PC-3 (cell line): ENCODE measurements around the gene PPP1R9B. TPM values are rescaled to one million over a fixed set of nuclear protein-coding genes. Genes with fewer than 3 reads are reported as not detected.

Experiments used
- ATAC-seq: fragments of 200-7000 bp; cut with Tn5 transposase; 2 replicates; pipeline ENCODE4 v1.9.1; 2020; ENCODE audit warnings: mild to moderate bottlenecking, moderate library complexity
- BruUV-seq: library from RNA; stranded (reverse); fragments of 400-500 nt; replicated peaks from 2 replicates; lab custom pipeline; 2021; lab: Mats Ljungman, UMichigan
- CTCF ChIA-PET: fragments of 300-600 bp; sonication (Branson Sonifier 250); formaldehyde crosslinking; loops from one replicate; lab custom pipeline; 2022; ENCODE audit warnings: antibody characterized with exemption; lab: Charles Lee
- POLR2A ChIA-PET: fragments of 300-600 bp; sonication (Branson Sonifier 250); formaldehyde crosslinking; loops from one replicate; lab custom pipeline; 2022; ENCODE audit warnings: antibody characterized with exemption; ENCODE audit not compliant: unreplicated experiment; lab: Charles Lee
- DNase-seq: peaks from one replicate; pipeline ENCODE4 v3.0.0-alpha.2; 2015
- H2AFZ ChIP-seq: fragments of 300-600 bp; sonication (generic); 2 replicates; pipeline ENCODE4 v1.6.0; 2016; ENCODE audit warnings: antibody characterized with exemption, low read length
- H3F3A ChIP-seq: fragments of 300-600 bp; sonication (generic); one replicate; pipeline ENCODE4 v1.6.0; 2017; ENCODE audit warnings: antibody characterized with exemption, low read length, control low read depth, mild to moderate bottlenecking; ENCODE audit not compliant: unreplicated experiment
- H3K27ac ChIP-seq: fragments of 300-600 bp; sonication (generic); 2 replicates; pipeline ENCODE4 v1.5.1; 2016; ENCODE audit warnings: mild to moderate bottlenecking, low read length
- H3K27me3 ChIP-seq: fragments of 300-600 bp; sonication (generic); 2 replicates; pipeline ENCODE4 v1.6.1; 2016; ENCODE audit warnings: low read length, mixed read lengths
- H3K36me3 ChIP-seq: fragments of 300-600 bp; sonication (generic); 2 replicates; pipeline ENCODE4 v1.6.1; 2016; ENCODE audit warnings: low read depth, mixed run types, low read length, mixed read lengths
- H3K4me1 ChIP-seq: fragments of 300-600 bp; sonication (generic); 2 replicates; pipeline ENCODE4 v1.5.1; 2016; ENCODE audit warnings: low read length; ENCODE audit not compliant: insufficient read depth
- H3K4me2 ChIP-seq: fragments of 300-600 bp; sonication (generic); 2 replicates; pipeline ENCODE4 v1.6.0; 2016; ENCODE audit warnings: low read length
- H3K4me3 ChIP-seq: fragments of 300-600 bp; sonication (generic); 2 replicates; pipeline ENCODE4 v1.5.1; 2016; ENCODE audit warnings: mild to moderate bottlenecking, low read length, mixed read lengths
- H3K79me2 ChIP-seq: fragments of 300-600 bp; sonication (generic); 2 replicates; pipeline ENCODE4 v1.6.1; 2017; ENCODE audit warnings: low read length, mixed read lengths
- H3K9ac ChIP-seq: fragments of 300-600 bp; sonication (generic); 2 replicates; pipeline ENCODE4 v1.6.0; 2016; ENCODE audit warnings: mild to moderate bottlenecking, low read length
- H3K9me2 ChIP-seq: fragments of 300-600 bp; sonication (generic); replicated peaks from 2 replicates; pipeline ENCODE4 v1.6.1; 2016; ENCODE audit warnings: mixed run types, low read length, mixed read lengths
- H3K9me3 ChIP-seq: fragments of 300-600 bp; sonication (generic); 2 replicates; pipeline ENCODE4 v1.6.1; 2016; ENCODE audit warnings: low read length, mixed read lengths
- H4K20me1 ChIP-seq: fragments of 300-600 bp; sonication (generic); 2 replicates; pipeline ENCODE4 v1.6.1; 2016; ENCODE audit warnings: low read length, mixed read lengths
- CTCF ChIP-seq: fragments of 300-600 bp; sonication (generic); conservative IDR thresholded peaks from 2 replicates; pipeline ENCODE4 v1.5.1; 2017; ENCODE audit warnings: antibody characterized with exemption, low read depth, mild to moderate bottlenecking, low read length
- EZH2 ChIP-seq: fragments of 300-600 bp; sonication (generic); IDR thresholded peaks from one replicate; pipeline ENCODE4 v1.6.1; 2017; ENCODE audit warnings: antibody characterized with exemption, mild to moderate bottlenecking, low read length; ENCODE audit not compliant: unreplicated experiment
- EZH2phosphoT487 ChIP-seq: fragments of 300-600 bp; sonication (generic); IDR thresholded peaks from 2 replicates; pipeline ENCODE4 v1.6.1; 2018; ENCODE audit warnings: mild to moderate bottlenecking, antibody characterized with exemption, low read length, borderline replicate concordance
- intact Hi-C: fragments of 100-400 bp; cut with micrococcal nuclease; formaldehyde crosslinking; loops from 2 replicates; pipeline ENCODE4 v1.9.0; 2023
- total RNA-seq: library from RNA; depleted of rRNA; stranded (reverse); fragments of >200 nt; gene quantifications from 2 replicates; pipeline ENCODE4 v1.2.3, GENCODE V29; 2014

Gene PPP1R9B
- total RNA-seq, 1 experiment from 2014 or later, result 67.7 TPM

- H3K9ac ChIP-seq, result no peak overlapping the region
- DNase-seq (no peak), ATAC-seq (no peak)
- H3K9me2 ChIP-seq, result no peaks in the 10 kb centered on the region
- H3K9me3 ChIP-seq, result no peaks in the 10 kb centered on the region
- TF ChIP-seq CTCF, result no peak
- TF ChIP-seq EZH2phosphoT487, result no peak
- no peak for TF ChIP-seq EZH2
- intact Hi-C loops, result no loop called here
- BruUV-seq, result no TSS peak
- no peaks in the 10 kb centered on the region for H4K20me1 ChIP-seq
- H3F3A ChIP-seq, result no peaks in the 10 kb centered on the region
- no peak overlapping the region for H3K4me2 ChIP-seq
- H3K79me2 ChIP-seq, result peaks cover 7% of the 10 kb centered on the region
- no peak overlapping the region for H2AFZ ChIP-seq
- no peak overlapping the region for H3K4me3 ChIP-seq
- ChIA-PET POLR2A (no interaction called here), CTCF (no interaction called here)
- no peaks in the 10 kb centered on the region; the same call in 1 of the 2 replicates for H3K36me3 ChIP-seq
- no peak overlapping the region for H3K27ac ChIP-seq
- H3K4me1 ChIP-seq, result peaks cover 13% of the 10 kb centered on the region; the same call in 1 of the 2 replicates
- H3K27me3 ChIP-seq, result no peaks in the 10 kb centered on the region
Measured at GRCh38 chr17:50100480-50100883, 50.0 kb downstream of the PPP1R9B start.

GRCh38 chr17:50099003-50099402 lies 51.5 kb downstream of the PPP1R9B start:
- Histone ChIP-seq H3K9ac (no peak overlapping the region), H3K4me2 (no peak overlapping the region), H3K4me3 (no peak overlapping the region), H4K20me1 (no peaks in the 10 kb centered on the region), H2AFZ (no peak overlapping the region), H3K27me3 (no peaks in the 10 kb centered on the region), H3K36me3 (no peaks in the 10 kb centered on the region; the same call in 1 of the 2 replicates), H3K4me1 (peaks cover 19% of the 10 kb centered on the region), H3K79me2 (peaks cover 9% of the 10 kb centered on the region), H3K9me3 (no peaks in the 10 kb centered on the region), H3K27ac (no peak overlapping the region), H3K9me2 (no peaks in the 10 kb centered on the region), H3F3A (peaks cover 3% of the 10 kb centered on the region)
- ChIA-PET CTCF (no interaction called here), POLR2A (no interaction called here)
- BruUV-seq, result no TSS peak
- TF ChIP-seq CTCF, result no peak
- intact Hi-C loops, result no loop called here
- no peak for ATAC-seq
- no peak for DNase-seq

- no peak for ATAC-seq
- Histone ChIP-seq H3K27ac (no peak overlapping the region), H4K20me1 (no peaks in the 10 kb centered on the region), H3K4me2 (no peak overlapping the region), H3K27me3 (no peaks in the 10 kb centered on the region), H3K4me3 (no peak overlapping the region), H3K79me2 (peaks cover 9% of the 10 kb centered on the region), H3K4me1 (peaks cover 19% of the 10 kb centered on the region), H3K9ac (no peak overlapping the region), H3K9me3 (no peaks in the 10 kb centered on the region), H3F3A (peaks cover 6% of the 10 kb centered on the region), H2AFZ (no peak overlapping the region), H3K36me3 (no peaks in the 10 kb centered on the region; the same call in 1 of the 2 replicates), H3K9me2 (no peaks in the 10 kb centered on the region)
- TF ChIP-seq CTCF (no peak), EZH2 (no peak), EZH2phosphoT487 (no peak)
- ChIA-PET CTCF (no interaction called here), POLR2A (no interaction called here)
- no TSS peak for BruUV-seq
- DNase-seq, result no peak
- intact Hi-C loops, result no loop called here
Measured at GRCh38 chr17:50098583-50098982, 51.9 kb downstream of the PPP1R9B start.
